Mucosa of descending colon (tissue), 3 donors: ENCODE measurements around the gene DRG2. TPM values are rescaled to one million over a fixed set of nuclear protein-coding genes. Genes with fewer than 3 reads are reported as not detected.

Source experiments
- ATAC-seq: fragments of 200-7000 bp; cut with Tn5 transposase; one replicate; pipeline ENCODE4 v1.9.1; 2020; ENCODE audit warnings: mild to moderate bottlenecking, moderate library complexity
- DNase-seq, 3 donors: peaks; one replicate each; pipeline ENCODE4 v3.0.0-alpha.2; 2020
- H3K36me3 ChIP-seq: fragments of 200-600 bp; one replicate; pipeline ENCODE4 v1.8.0; 2021; ENCODE audit warnings: low read depth, mild to moderate bottlenecking
- H3K4me1 ChIP-seq: fragments of 200-600 bp; one replicate; pipeline ENCODE4 v1.8.0; 2021; ENCODE audit warnings: low read depth, mild to moderate bottlenecking
- H3K4me3 ChIP-seq: fragments of 200-600 bp; one replicate; pipeline ENCODE4 v1.8.0; 2021; ENCODE audit warnings: mild to moderate bottlenecking
- H3K9me3 ChIP-seq: fragments of 200-600 bp; one replicate; pipeline ENCODE4 v1.8.0; 2021; ENCODE audit warnings: mild to moderate bottlenecking
- CTCF ChIP-seq: fragments of 200-600 bp; IDR thresholded peaks from one replicate; pipeline ENCODE4 v1.8.0; 2022; ENCODE audit warnings: antibody characterized with exemption, mild to moderate bottlenecking
- intact Hi-C, 2 donors: fragments of 100-400 bp; cut with DNase I in 1 of 2; cut with micrococcal nuclease in 1 of 2; formaldehyde crosslinking; loops; one replicate each; pipeline versions ENCODE4 v1.11.0 to v1.11.1; 2022; cut with DNase I, micrococcal nuclease
- total RNA-seq, 3 donors: library from RNA; stranded (reverse); fragmentation: NEBNext Ultra II Directional in 2 of 3; extraction: Animal tissue kit (Norgen Biotek cat#: 25700) in 2 of 3; gene quantifications; one replicate each; pipeline versions ENCODE4 v1.2.1 to v1.2.4, GENCODE V29; 2021 to 2023
- donor health status: DM: no; HTN: no; CAD: no; lungs with moderate emphysema.
- donor health status: DM: no; HTN: no; CAD: no.
- donor health status: DM: no; HTN: yes; CAD: no.

The DRG2 gene
- total RNA-seq, 3 donors from 2014 or later: 28.9 to 32.8 (median 32.6) TPM

GRCh38 chr17:18066866-18067265 is 20.9 kb upstream of the DRG2 start:
- H3K36me3 ChIP-seq: no peaks in the 10 kb centered on the region
- intact Hi-C loops: no loop called here
- DNase-seq: no peak
- TF ChIP-seq CTCF: no peak
- H3K9me3 ChIP-seq: no peaks in the 10 kb centered on the region
- no peaks in the 10 kb centered on the region for H3K4me1 ChIP-seq
- no peak for ATAC-seq
- no peak overlapping the region for H3K4me3 ChIP-seq

GRCh38 chr17:18069101-18069500 is 18.6 kb upstream of the DRG2 start:
- Histone ChIP-seq H3K4me1 (no peaks in the 10 kb centered on the region), H3K4me3 (no peak overlapping the region), H3K36me3 (no peaks in the 10 kb centered on the region), H3K9me3 (no peaks in the 10 kb centered on the region)
- intact Hi-C loops: no loop called here
- DNase-seq: no peak
- no peak for ATAC-seq
- TF ChIP-seq CTCF: no peak

- H3K4me1 ChIP-seq: no peaks in the 10 kb centered on the region
- no peak for TF ChIP-seq CTCF
- H3K9me3 ChIP-seq: no peaks in the 10 kb centered on the region
- ATAC-seq (no peak), DNase-seq (no peak)
- intact Hi-C loops: no loop called here
- no peak overlapping the region for H3K4me3 ChIP-seq
- H3K36me3 ChIP-seq: no peaks in the 10 kb centered on the region
Measured at GRCh38 chr17:18070861-18071340, 16.8 kb upstream of the DRG2 start.

- DNase-seq: no peak
- TF ChIP-seq CTCF: no peak
- no peak for ATAC-seq
- Histone ChIP-seq H3K4me3 (no peak overlapping the region), H3K9me3 (no peaks in the 10 kb centered on the region), H3K36me3 (no peaks in the 10 kb centered on the region), H3K4me1 (no peaks in the 10 kb centered on the region)
- intact Hi-C loops: no loop called here
Measured at GRCh38 chr17:18071751-18072150, 16.0 kb upstream of the DRG2 start.

- no peak for ATAC-seq
Measured at GRCh38 chr17:18074566-18075272, 13.0 kb upstream of the DRG2 start.

More at GRCh38 chr17:18074566-18075272, 13.0 kb upstream of the DRG2 start:
- DNase-seq: no peak
- intact Hi-C loops: no loop called here
- no peaks in the 10 kb centered on the region for H3K9me3 ChIP-seq
- H3K4me1 ChIP-seq: no peaks in the 10 kb centered on the region
- no peaks in the 10 kb centered on the region for H3K36me3 ChIP-seq
- H3K4me3 ChIP-seq: no peak overlapping the region
- TF ChIP-seq CTCF: no peak
